Measurements from ENCODE around the gene PTPRF.

GRCh38 chr1:43509740-43510375 lies 20.8 kb upstream of the PTPRF start:
- no peak for TF ChIP-seq CTCF (IDR thresholded peaks at IDR 0.05; ENCODE audit: low read depth, low read length, missing input control)
- TF ChIP-seq TAF1 (conservative IDR thresholded peaks at IDR 0.05): no peak
- no peak for TF ChIP-seq EGR1 (IDR thresholded peaks at IDR 0.05; ENCODE audit: low read depth in 2 of 2)
- no peak for TF ChIP-seq YY1 (IDR thresholded peaks at IDR 0.05)
- no peak for TF ChIP-seq MAX (IDR thresholded peaks at IDR 0.05)
- TF ChIP-seq RAD21 (IDR thresholded peaks at IDR 0.05): no peak
- no peak for TF ChIP-seq ZBTB33 (IDR thresholded peaks at IDR 0.05)
- TF ChIP-seq REST (IDR thresholded peaks at IDR 0.05): no peak
- no peak for TF ChIP-seq ATF3 (IDR thresholded peaks at IDR 0.05)
